ENCODE data around the gene LRRC49. TPM values are rescaled to one million over a fixed set of nuclear protein-coding genes. Genes with fewer than 3 reads are reported as not detected.

LRRC49 gene
- total RNA-seq, 6 experiments from 2014 or later: 6.2 to 13.4 (median 10.2) TPM

DNA sequence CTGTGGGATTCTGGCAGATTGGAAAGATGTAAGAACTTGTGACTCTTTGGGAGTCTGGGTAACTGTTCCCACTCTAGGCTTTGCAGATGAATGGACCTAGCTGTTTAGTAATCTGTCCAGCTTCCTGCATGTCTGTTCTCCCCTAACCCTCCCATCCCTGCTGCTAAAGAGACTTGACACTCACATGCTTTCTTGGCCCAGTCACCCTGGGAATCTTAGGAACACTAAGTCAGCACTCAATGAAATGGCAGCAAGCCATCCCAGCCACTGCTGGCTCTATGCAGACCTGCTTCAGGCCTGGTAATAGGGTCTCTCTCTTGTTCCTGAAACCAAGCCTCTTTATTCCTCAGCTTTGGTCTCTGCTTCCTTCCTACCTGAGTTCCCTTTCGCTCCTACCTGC, 158.9 kb downstream of the LRRC49 start:
- Mint-ChIP-seq H3K27me3 (ENCODE audit: insufficient read depth) (0 out of 2 replicates have a peak, but pooled peaks cover 2% of the 10 kb centered on the region), H3K4me1 (ENCODE audit: low read depth) (peaks cover 94% of the 10 kb centered on the region), H3K36me3 (ENCODE audit: low read depth) (peaks cover 25% of the 10 kb centered on the region), H3K27ac (peak overlapping the region; percentile 71), H3K9me3 (peaks cover 6% of the 10 kb centered on the region; the same call in 1 of the 2 replicates), H3K4me3 (no peak overlapping the region)
- TF ChIP-seq, protein P1, sequence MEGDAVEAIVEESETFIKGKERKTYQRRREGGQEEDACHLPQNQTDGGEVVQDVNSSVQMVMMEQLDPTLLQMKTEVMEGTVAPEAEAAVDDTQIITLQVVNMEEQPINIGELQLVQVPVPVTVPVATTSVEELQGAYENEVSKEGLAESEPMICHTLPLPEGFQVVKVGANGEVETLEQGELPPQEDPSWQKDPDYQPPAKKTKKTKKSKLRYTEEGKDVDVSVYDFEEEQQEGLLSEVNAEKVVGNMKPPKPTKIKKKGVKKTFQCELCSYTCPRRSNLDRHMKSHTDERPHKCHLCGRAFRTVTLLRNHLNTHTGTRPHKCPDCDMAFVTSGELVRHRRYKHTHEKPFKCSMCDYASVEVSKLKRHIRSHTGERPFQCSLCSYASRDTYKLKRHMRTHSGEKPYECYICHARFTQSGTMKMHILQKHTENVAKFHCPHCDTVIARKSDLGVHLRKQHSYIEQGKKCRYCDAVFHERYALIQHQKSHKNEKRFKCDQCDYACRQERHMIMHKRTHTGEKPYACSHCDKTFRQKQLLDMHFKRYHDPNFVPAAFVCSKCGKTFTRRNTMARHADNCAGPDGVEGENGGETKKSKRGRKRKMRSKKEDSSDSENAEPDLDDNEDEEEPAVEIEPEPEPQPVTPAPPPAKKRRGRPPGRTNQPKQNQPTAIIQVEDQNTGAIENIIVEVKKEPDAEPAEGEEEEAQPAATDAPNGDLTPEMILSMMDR (IDR thresholded peaks at IDR 0.05): no peak
- DNase-seq: peak; percentile 60

DNA sequence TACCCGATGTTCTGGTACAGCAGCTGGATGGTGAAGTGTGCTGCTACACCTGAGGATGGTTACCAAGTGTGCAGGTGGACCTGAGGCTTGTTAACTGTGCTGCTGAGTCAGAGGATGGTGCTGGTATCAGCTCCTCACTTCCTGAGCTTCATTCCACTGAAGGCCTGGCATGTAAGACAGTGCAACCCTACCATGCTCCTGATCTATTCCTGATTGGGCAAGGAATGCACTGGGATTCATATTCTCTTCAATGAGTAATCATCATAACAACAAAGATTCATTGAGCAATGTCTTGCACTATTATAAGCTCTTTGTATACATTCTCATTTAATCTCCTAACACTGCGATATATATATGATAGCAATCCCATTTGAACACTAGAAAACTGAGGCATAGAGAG, 159.7 kb downstream of the LRRC49 start:
- TF ChIP-seq, protein P1 (IDR thresholded peaks at IDR 0.05): no peak
- H3K4me3 Mint-ChIP-seq: no peak overlapping the region
- H3K36me3 Mint-ChIP-seq (ENCODE audit: low read depth): peaks cover 17% of the 10 kb centered on the region
- 0 out of 2 replicates have a peak, but pooled peaks cover 2% of the 10 kb centered on the region for H3K27me3 Mint-ChIP-seq (ENCODE audit: insufficient read depth)
- DNase-seq: peak; percentile 69
- H3K9me3 Mint-ChIP-seq: peaks cover under 1% of the 10 kb centered on the region; the same call in 1 of the 2 replicates
- peak overlapping the region; percentile 71 for H3K27ac Mint-ChIP-seq
- peaks cover 88% of the 10 kb centered on the region for H3K4me1 Mint-ChIP-seq (ENCODE audit: low read depth)

GRCh38 chr15:71054286-71054952, 161.8 kb downstream of the LRRC49 start:
- TF ChIP-seq, protein P1 (IDR thresholded peaks at IDR 0.05): no peak
- peaks cover 5% of the 10 kb centered on the region for H3K9me3 Mint-ChIP-seq
- H3K36me3 Mint-ChIP-seq (ENCODE audit: low read depth): peaks cover 29% of the 10 kb centered on the region
- H3K4me3 Mint-ChIP-seq: peak overlapping the region; percentile 14; the same call in 1 of the 2 replicates
- H3K27me3 Mint-ChIP-seq (ENCODE audit: insufficient read depth): no peaks in the 10 kb centered on the region
- DNase-seq: no peak
- H3K4me1 Mint-ChIP-seq (ENCODE audit: low read depth): peaks cover 73% of the 10 kb centered on the region
- H3K27ac Mint-ChIP-seq: peak overlapping the region; percentile 74

GRCh38 chr15:71055461-71055860, 162.8 kb downstream of the LRRC49 start:
- Mint-ChIP-seq H3K4me1 (ENCODE audit: low read depth) (peaks cover 67% of the 10 kb centered on the region), H3K9me3 (peaks cover 9% of the 10 kb centered on the region), H3K27ac (peak overlapping the region; percentile 73), H3K4me3 (no peak overlapping the region), H3K27me3 (ENCODE audit: insufficient read depth) (no peaks in the 10 kb centered on the region), H3K36me3 (ENCODE audit: low read depth) (peaks cover 37% of the 10 kb centered on the region)
- peak; percentile 38 for DNase-seq
- TF ChIP-seq, protein P1 (IDR thresholded peaks at IDR 0.05): no peak

DNA sequence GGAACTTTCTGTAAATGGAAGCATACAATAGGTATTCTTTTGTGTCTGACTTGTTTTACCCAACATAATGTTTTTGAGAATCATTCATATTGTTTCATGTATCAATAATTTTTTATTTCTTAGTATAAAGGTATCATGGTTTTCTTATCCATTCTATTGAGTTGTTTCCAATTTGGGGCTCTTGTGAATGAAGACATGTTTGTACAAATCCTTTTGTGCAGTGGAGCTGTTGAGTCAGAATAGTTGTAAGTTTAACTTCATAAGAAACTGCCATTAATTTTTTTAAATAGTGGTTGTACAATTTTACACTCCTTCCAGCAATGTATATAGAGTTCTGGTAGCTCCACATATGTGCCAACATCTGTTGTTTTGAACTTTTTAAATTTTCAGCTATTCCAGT, 163.5 kb downstream of the LRRC49 start:
- TF ChIP-seq, protein P1 (IDR thresholded peaks at IDR 0.05): no peak
- Mint-ChIP-seq H3K4me1 (ENCODE audit: low read depth) (peaks cover 67% of the 10 kb centered on the region), H3K36me3 (ENCODE audit: low read depth) (peaks cover 38% of the 10 kb centered on the region), H3K27me3 (ENCODE audit: insufficient read depth) (no peaks in the 10 kb centered on the region), H3K4me3 (no peak overlapping the region), H3K27ac (peak overlapping the region; percentile 73), H3K9me3 (peaks cover 10% of the 10 kb centered on the region)
- DNase-seq: no peak
